OCI-LY1 (cell line): Measurements from ENCODE around the gene RSPH10B.
"Not testable (repeated sequence)": the region's sequence is repeated elsewhere in the genome, so short reads cannot be mapped to it uniquely, and the experiment has no call there.

Experiments
- CTCF ChIP-seq: fragments of 200-600 bp; sonication (generic), shearing (Covaris generic); IDR thresholded peaks from 2 replicates; pipeline ENCODE4 v1.5.1; 2017; ENCODE audit warnings: mild to moderate bottlenecking, antibody characterized with exemption, low read length, moderate library complexity, mixed read lengths
- EZH2 ChIP-seq: fragments of 200-600 bp; sonication (generic), shearing (Covaris generic); IDR thresholded peaks from 2 replicates; pipeline ENCODE4 v1.8.0; 2017; ENCODE audit warnings: borderline replicate concordance, mixed run types, mild to moderate bottlenecking, antibody characterized with exemption, low read length, moderate library complexity, mixed read lengths

- TF ChIP-seq EZH2, CTCF: not testable (repeated sequence)
Observed at GRCh38 chr7:5963810-5964209, 6.7 kb downstream of the RSPH10B start.
